Activated naive CD4-positive, alpha-beta T cell treated with anti-CD3 and anti-CD28 coated beads, Interleukin-2, amount 10 ng/mL, durations not matched to agents 7 days and 5 days (primary cell): ENCODE data around the gene CLINT1.

ENCODE experiments used
- CTCF ChIA-PET: fragments of 350-600 bp; sonication (Branson Sonifier 250); formaldehyde crosslinking; loops from one replicate; lab custom pipeline; 2021; ENCODE audit warnings: antibody characterized with exemption; lab: Charles Lee
- DNase-seq: peaks from one replicate; pipeline ENCODE4 v3.0.0-alpha.2; 2020
- H3K27ac Mint-ChIP-seq: one replicate; pipeline ENCODE4 v1.8.0; 2021; ENCODE audit warnings: mild to moderate bottlenecking, moderate library complexity, mixed read lengths
- H3K27me3 Mint-ChIP-seq: one replicate; pipeline ENCODE4 v1.8.0; 2021; ENCODE audit warnings: mild to moderate bottlenecking, mixed read lengths
- H3K36me3 Mint-ChIP-seq: one replicate; pipeline ENCODE4 v1.8.0; 2021; ENCODE audit warnings: mixed read lengths
- H3K4me1 Mint-ChIP-seq: one replicate; pipeline ENCODE4 v1.8.0; 2021; ENCODE audit warnings: mixed read lengths
- H3K4me3 Mint-ChIP-seq: one replicate; pipeline ENCODE4 v1.8.0; 2021; ENCODE audit warnings: mild to moderate bottlenecking, moderate library complexity, mixed read lengths
- H3K9me3 Mint-ChIP-seq: one replicate; pipeline ENCODE4 v1.8.0; 2021; ENCODE audit warnings: mixed read lengths

CLINT1 gene

GRCh38 chr5:157877821-157878220 lies 18.9 kb upstream of the CLINT1 start:
- Mint-ChIP-seq H3K36me3 (no peaks in the 10 kb centered on the region), H3K4me1 (no peaks in the 10 kb centered on the region), H3K27me3 (peaks cover 3% of the 10 kb centered on the region), H3K4me3 (no peak overlapping the region), H3K27ac (no peak overlapping the region), H3K9me3 (no peaks in the 10 kb centered on the region)
- DNase-seq, result no peak
- CTCF ChIA-PET, result no interaction called here

GRCh38 chr5:157874861-157875260 lies 15.9 kb upstream of the CLINT1 start:
- Mint-ChIP-seq H3K27ac (no peak overlapping the region), H3K4me3 (no peak overlapping the region), H3K4me1 (no peaks in the 10 kb centered on the region), H3K27me3 (no peaks in the 10 kb centered on the region), H3K36me3 (no peaks in the 10 kb centered on the region), H3K9me3 (no peaks in the 10 kb centered on the region)
- CTCF ChIA-PET, result no interaction called here
- no peak for DNase-seq

- no peaks in the 10 kb centered on the region for H3K36me3 Mint-ChIP-seq
- DNase-seq, result no peak
- H3K27ac Mint-ChIP-seq, result no peak overlapping the region
- CTCF ChIA-PET, result no interaction called here
- no peaks in the 10 kb centered on the region for H3K4me1 Mint-ChIP-seq
- H3K27me3 Mint-ChIP-seq, result no peaks in the 10 kb centered on the region
- no peak overlapping the region for H3K4me3 Mint-ChIP-seq
- H3K9me3 Mint-ChIP-seq, result no peaks in the 10 kb centered on the region
Measured at GRCh38 chr5:157870837-157871834, 12.2 kb upstream of the CLINT1 start.

- Mint-ChIP-seq H3K4me3 (no peak overlapping the region), H3K27ac (no peak overlapping the region), H3K36me3 (no peaks in the 10 kb centered on the region), H3K4me1 (peaks cover 9% of the 10 kb centered on the region), H3K27me3 (no peaks in the 10 kb centered on the region), H3K9me3 (no peaks in the 10 kb centered on the region)
- no peak for DNase-seq
- CTCF ChIA-PET, result interaction anchor here (1.4 kb wide), 1 partner anchor 51 kb away, joined by 5 read pairs; no protein-coding TSS in a partner anchor
Measured at GRCh38 chr5:157867751-157868387, 8.9 kb upstream of the CLINT1 start.

- no peaks in the 10 kb centered on the region for H3K27me3 Mint-ChIP-seq
- CTCF ChIA-PET, result interaction anchor here (1.0 to 1.9 kb wide), 2 partner anchors 9 to 11 kb away, joined by 3 to 4 read pairs; no protein-coding TSS in a partner anchor
- H3K4me3 Mint-ChIP-seq, result no peak overlapping the region
- peaks cover 17% of the 10 kb centered on the region for H3K4me1 Mint-ChIP-seq
- no peaks in the 10 kb centered on the region for H3K9me3 Mint-ChIP-seq
- no peak for DNase-seq
- no peak overlapping the region for H3K27ac Mint-ChIP-seq
- H3K36me3 Mint-ChIP-seq, result peaks cover 2% of the 10 kb centered on the region
Measured at GRCh38 chr5:157866536-157866935, 7.6 kb upstream of the CLINT1 start.

- no peak overlapping the region for H3K4me3 Mint-ChIP-seq
- H3K9me3 Mint-ChIP-seq, result no peaks in the 10 kb centered on the region
- peaks cover 25% of the 10 kb centered on the region for H3K4me1 Mint-ChIP-seq
- CTCF ChIA-PET, result interaction anchor here (1.9 kb wide), 1 partner anchor 10 kb away, joined by 4 read pairs; no protein-coding TSS in a partner anchor
- peaks cover 2% of the 10 kb centered on the region for H3K36me3 Mint-ChIP-seq
- H3K27me3 Mint-ChIP-seq, result no peaks in the 10 kb centered on the region
- H3K27ac Mint-ChIP-seq, result no peak overlapping the region
- no peak for DNase-seq
Measured at GRCh38 chr5:157865781-157866180, 6.8 kb upstream of the CLINT1 start.

- DNase-seq, result peak; percentile 45
- H3K4me1 Mint-ChIP-seq, result peaks cover 39% of the 10 kb centered on the region
- no peaks in the 10 kb centered on the region for H3K27me3 Mint-ChIP-seq
- peaks cover 2% of the 10 kb centered on the region for H3K36me3 Mint-ChIP-seq
- no peaks in the 10 kb centered on the region for H3K9me3 Mint-ChIP-seq
- CTCF ChIA-PET, result interaction anchor here (1.4 kb wide), 1 partner anchor 85 kb away, joined by 3 read pairs; no protein-coding TSS in a partner anchor
- no peak overlapping the region for H3K4me3 Mint-ChIP-seq
- H3K27ac Mint-ChIP-seq, result no peak overlapping the region
Measured at GRCh38 chr5:157864067-157864466, 5.1 kb upstream of the CLINT1 start.

- CTCF ChIA-PET, result no interaction called here
- Mint-ChIP-seq H3K27me3 (no peaks in the 10 kb centered on the region), H3K4me3 (no peak overlapping the region), H3K36me3 (peaks cover 8% of the 10 kb centered on the region), H3K4me1 (peaks cover 50% of the 10 kb centered on the region), H3K27ac (no peak overlapping the region), H3K9me3 (no peaks in the 10 kb centered on the region)
- DNase-seq, result no peak
Measured at GRCh38 chr5:157862183-157862851, 3.4 kb upstream of the CLINT1 start.

GRCh38 chr5:157860898-157861890 lies 2.2 kb upstream of the CLINT1 start:
- peak overlapping the region; percentile 89 for H3K27ac Mint-ChIP-seq
- H3K27me3 Mint-ChIP-seq, result no peaks in the 10 kb centered on the region
- no peak for DNase-seq
- H3K9me3 Mint-ChIP-seq, result no peaks in the 10 kb centered on the region
- CTCF ChIA-PET, result interaction anchor here (0.8 to 2.7 kb wide), 3 partner anchors 8 to 88 kb away, joined by 4 to 11 read pairs (median 4); no protein-coding TSS in a partner anchor
- peaks cover 58% of the 10 kb centered on the region for H3K4me1 Mint-ChIP-seq
- no peak overlapping the region for H3K4me3 Mint-ChIP-seq
- peaks cover 12% of the 10 kb centered on the region for H3K36me3 Mint-ChIP-seq

GRCh38 chr5:157859227-157859575 lies 256 bp upstream of the CLINT1 start:
- no peak for DNase-seq
- Mint-ChIP-seq H3K36me3 (peaks cover 17% of the 10 kb centered on the region), H3K27ac (peak overlapping the region; percentile 94), H3K4me1 (peaks cover 73% of the 10 kb centered on the region), H3K9me3 (no peaks in the 10 kb centered on the region), H3K4me3 (peak overlapping the region; percentile 93), H3K27me3 (no peaks in the 10 kb centered on the region)
- CTCF ChIA-PET, result interaction anchor here (0.6 to 2.7 kb wide), 2 partner anchors 58 to 90 kb away, joined by 3 to 11 read pairs; no protein-coding TSS in a partner anchor

GRCh38 chr5:157857816-157858526 lies 974 bp downstream of the CLINT1 start:
- H3K4me1 Mint-ChIP-seq, result peaks cover 70% of the 10 kb centered on the region
- H3K4me3 Mint-ChIP-seq, result peak overlapping the region; percentile 93
- no peaks in the 10 kb centered on the region for H3K9me3 Mint-ChIP-seq
- CTCF ChIA-PET, result interaction anchor here (1.0 to 6.4 kb wide), 3 partner anchors 9 to 92 kb away, joined by 3 to 42 read pairs (median 3); no protein-coding TSS in a partner anchor
- no peak for DNase-seq
- H3K36me3 Mint-ChIP-seq, result peaks cover 17% of the 10 kb centered on the region
- no peaks in the 10 kb centered on the region for H3K27me3 Mint-ChIP-seq
- peak overlapping the region; percentile 94 for H3K27ac Mint-ChIP-seq

GRCh38 chr5:157855404-157855994 lies 3.4 kb downstream of the CLINT1 start:
- no peak overlapping the region for H3K4me3 Mint-ChIP-seq
- DNase-seq, result peak; percentile 52
- no peak overlapping the region for H3K27ac Mint-ChIP-seq
- H3K36me3 Mint-ChIP-seq, result peaks cover 20% of the 10 kb centered on the region
- CTCF ChIA-PET, result interaction anchor here (0.8 to 6.4 kb wide), 9 partner anchors 9 to 98 kb away, joined by 3 to 42 read pairs (median 4); no protein-coding TSS in a partner anchor
- no peaks in the 10 kb centered on the region for H3K9me3 Mint-ChIP-seq
- no peaks in the 10 kb centered on the region for H3K27me3 Mint-ChIP-seq
- peaks cover 58% of the 10 kb centered on the region for H3K4me1 Mint-ChIP-seq
